ENCODE data around the gene BCAR1. TPM values are rescaled to one million over a fixed set of nuclear protein-coding genes. Genes with fewer than 3 reads are reported as not detected.
A peak's percentile ranks its signal among the peaks of the same experiment; 100 is the strongest.

The BCAR1 gene
- total and polyA plus RNA-seq, 2 of the 13 experiments (the other 11 are each of a cell fraction or from before 2014, with no cell fraction given): 48.1 to 51.7 TPM

GRCh38 chr16:75265911-75266701, 14.7 kb upstream of the BCAR1 start (continued):
- TF ChIP-seq, protein P1, sequence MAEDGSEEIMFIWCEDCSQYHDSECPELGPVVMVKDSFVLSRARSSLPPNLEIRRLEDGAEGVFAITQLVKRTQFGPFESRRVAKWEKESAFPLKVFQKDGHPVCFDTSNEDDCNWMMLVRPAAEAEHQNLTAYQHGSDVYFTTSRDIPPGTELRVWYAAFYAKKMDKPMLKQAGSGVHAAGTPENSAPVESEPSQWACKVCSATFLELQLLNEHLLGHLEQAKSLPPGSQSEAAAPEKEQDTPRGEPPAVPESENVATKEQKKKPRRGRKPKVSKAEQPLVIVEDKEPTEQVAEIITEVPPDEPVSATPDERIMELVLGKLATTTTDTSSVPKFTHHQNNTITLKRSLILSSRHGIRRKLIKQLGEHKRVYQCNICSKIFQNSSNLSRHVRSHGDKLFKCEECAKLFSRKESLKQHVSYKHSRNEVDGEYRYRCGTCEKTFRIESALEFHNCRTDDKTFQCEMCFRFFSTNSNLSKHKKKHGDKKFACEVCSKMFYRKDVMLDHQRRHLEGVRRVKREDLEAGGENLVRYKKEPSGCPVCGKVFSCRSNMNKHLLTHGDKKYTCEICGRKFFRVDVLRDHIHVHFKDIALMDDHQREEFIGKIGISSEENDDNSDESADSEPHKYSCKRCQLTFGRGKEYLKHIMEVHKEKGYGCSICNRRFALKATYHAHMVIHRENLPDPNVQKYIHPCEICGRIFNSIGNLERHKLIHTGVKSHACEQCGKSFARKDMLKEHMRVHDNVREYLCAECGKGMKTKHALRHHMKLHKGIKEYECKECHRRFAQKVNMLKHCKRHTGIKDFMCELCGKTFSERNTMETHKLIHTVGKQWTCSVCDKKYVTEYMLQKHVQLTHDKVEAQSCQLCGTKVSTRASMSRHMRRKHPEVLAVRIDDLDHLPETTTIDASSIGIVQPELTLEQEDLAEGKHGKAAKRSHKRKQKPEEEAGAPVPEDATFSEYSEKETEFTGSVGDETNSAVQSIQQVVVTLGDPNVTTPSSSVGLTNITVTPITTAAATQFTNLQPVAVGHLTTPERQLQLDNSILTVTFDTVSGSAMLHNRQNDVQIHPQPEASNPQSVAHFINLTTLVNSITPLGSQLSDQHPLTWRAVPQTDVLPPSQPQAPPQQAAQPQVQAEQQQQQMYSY (CRISPR knock-in tag; IDR thresholded peaks at IDR 0.05): no peak
- no peak for TF ChIP-seq ZNF773 (CRISPR knock-in tag; IDR thresholded peaks at IDR 0.05; ENCODE audit: borderline replicate concordance)
- TF ChIP-seq ZSCAN5A (CRISPR knock-in tag; IDR thresholded peaks at IDR 0.05; ENCODE audit: borderline replicate concordance): peak; percentile 31; the same call in 1 of the 2 replicates
- no peak for TF ChIP-seq MLLT10 (CRISPR knock-in tag; IDR thresholded peaks at IDR 0.05)
- peak; percentile 37 for TF ChIP-seq HNRNPLL (IDR thresholded peaks at IDR 0.05; ENCODE audit: low read depth, low read length, poor library complexity, severe bottlenecking)
- no peak for TF ChIP-seq THAP8 (CRISPR knock-in tag; IDR thresholded peaks at IDR 0.05; ENCODE audit: borderline replicate concordance)
- TF ChIP-seq AGO1 (IDR thresholded peaks at IDR 0.05; ENCODE audit: low read depth, low read length, poor library complexity, severe bottlenecking): no peak
- TF ChIP-seq ZBTB38 (CRISPR knock-in tag; IDR thresholded peaks at IDR 0.05): peak; percentile 77
- no peak for TF ChIP-seq TCF7 (IDR thresholded peaks at IDR 0.05; ENCODE audit: low read depth)
- 0 out of 2 replicates have a peak, but pooled peaks have one; percentile 51 for TF ChIP-seq MYNN (CRISPR knock-in tag; IDR thresholded peaks at IDR 0.05; ENCODE audit: low read depth)
- TF ChIP-seq TEAD2 (CRISPR knock-in tag; IDR thresholded peaks at IDR 0.05): no peak
- no peak for TF ChIP-seq SRY (CRISPR knock-in tag; IDR thresholded peaks at IDR 0.05)
- no peak for TF ChIP-seq NFYC (CRISPR knock-in tag; IDR thresholded peaks at IDR 0.05)
- peak; percentile 90 for TF ChIP-seq ZNF318 (CRISPR knock-in tag; IDR thresholded peaks at IDR 0.05)
- TF ChIP-seq NBN (conservative IDR thresholded peaks at IDR 0.05): no peak

Data from HepG2 (cell line).